H1 (cell line): ENCODE measurements around the gene BRCA1.

Source experiments
- BCL11A ChIP-seq, 2 experiments: IDR thresholded peaks; one replicate each; pipeline ENCODE4 v1.6.1; 2011; ENCODE audit warnings: low read depth in 2 of 2, low read length in 2 of 2, mild to moderate bottlenecking in 2 of 2
- CTCF ChIP-seq, 3 experiments: IDR thresholded peaks; 1 replicate in 2 of 3; 2 replicates in 1 of 3; pipeline versions ENCODE4 v1.5.1 to v1.6.1; 2011; ENCODE audit warnings: low read length in 3 of 3, mild to moderate bottlenecking in 3 of 3, inconsistent platforms in 2 of 3, low read depth in 1 of 3, moderate library complexity in 1 of 3; ENCODE audit not compliant: insufficient read depth in 1 of 3; ENCODE audit errors: control extremely low read depth in 1 of 3
- EP300 ChIP-seq, 2 experiments: IDR thresholded peaks; 1 replicate in 1 of 2; 2 replicates in 1 of 2; pipeline ENCODE4 v1.6.1; 2011 to 2012; ENCODE audit warnings: low read depth in 2 of 2, low read length in 2 of 2, mild to moderate bottlenecking in 2 of 2, borderline replicate concordance in 1 of 2, inconsistent platforms in 1 of 2, moderate library complexity in 1 of 2
- EZH2 ChIP-seq: fragments of 200-600 bp; sonication (generic); IDR thresholded peaks from 2 replicates; pipeline ENCODE4 v1.7.1; 2012; ENCODE audit warnings: low read depth, mild to moderate bottlenecking, moderate library complexity, low read length, inconsistent platforms; ENCODE audit not compliant: severe bottlenecking
- JUND ChIP-seq: IDR thresholded peaks from 2 replicates; pipeline ENCODE4 v1.6.1; 2011; ENCODE audit warnings: mild to moderate bottlenecking, improper control_type of control experiment, low read length
- KDM5A ChIP-seq: fragments of 200-600 bp; IDR thresholded peaks from 2 replicates; pipeline ENCODE4 v1.7.1; 2012; ENCODE audit warnings: mild to moderate bottlenecking, low read length, inconsistent platforms, mixed read lengths
- MAFK ChIP-seq: IDR thresholded peaks from 2 replicates; pipeline ENCODE4 v1.6.1; 2012; ENCODE audit warnings: low read depth, mild to moderate bottlenecking, improper control_type of control experiment, low read length
- MAX ChIP-seq: IDR thresholded peaks from 2 replicates; pipeline ENCODE4 v1.6.1; 2012; ENCODE audit warnings: inconsistent platforms
- NRF1 ChIP-seq: IDR thresholded peaks from 2 replicates; pipeline ENCODE4 v1.6.1; 2011; ENCODE audit warnings: mild to moderate bottlenecking, low read depth, low read length, improper control_type of control experiment
- POLR2A ChIP-seq, 2 experiments: IDR thresholded peaks; 1 replicate in 1 of 2; 2 replicates in 1 of 2; pipeline ENCODE4 v1.6.1; 2011; ENCODE audit warnings: low read depth in 2 of 2, low read length in 2 of 2, mild to moderate bottlenecking in 2 of 2; ENCODE audit errors: control extremely low read depth in 1 of 2
- POLR2AphosphoS5 ChIP-seq: IDR thresholded peaks from 2 replicates; pipeline ENCODE4 v1.6.1; 2011; ENCODE audit warnings: low read depth, low read length
- SIN3A ChIP-seq, 2 experiments: IDR thresholded peaks in 1 of 2; conservative IDR thresholded peaks in 1 of 2; 2 replicates each; pipeline ENCODE4 v1.6.1; 2011 to 2012; ENCODE audit warnings: low read length in 2 of 2, improper control_type of control experiment in 1 of 2, low read depth in 1 of 2, mild to moderate bottlenecking in 1 of 2
- SP1 ChIP-seq: IDR thresholded peaks from 2 replicates; pipeline ENCODE4 v1.6.1; 2011; ENCODE audit warnings: low read depth, low read length

DNA sequence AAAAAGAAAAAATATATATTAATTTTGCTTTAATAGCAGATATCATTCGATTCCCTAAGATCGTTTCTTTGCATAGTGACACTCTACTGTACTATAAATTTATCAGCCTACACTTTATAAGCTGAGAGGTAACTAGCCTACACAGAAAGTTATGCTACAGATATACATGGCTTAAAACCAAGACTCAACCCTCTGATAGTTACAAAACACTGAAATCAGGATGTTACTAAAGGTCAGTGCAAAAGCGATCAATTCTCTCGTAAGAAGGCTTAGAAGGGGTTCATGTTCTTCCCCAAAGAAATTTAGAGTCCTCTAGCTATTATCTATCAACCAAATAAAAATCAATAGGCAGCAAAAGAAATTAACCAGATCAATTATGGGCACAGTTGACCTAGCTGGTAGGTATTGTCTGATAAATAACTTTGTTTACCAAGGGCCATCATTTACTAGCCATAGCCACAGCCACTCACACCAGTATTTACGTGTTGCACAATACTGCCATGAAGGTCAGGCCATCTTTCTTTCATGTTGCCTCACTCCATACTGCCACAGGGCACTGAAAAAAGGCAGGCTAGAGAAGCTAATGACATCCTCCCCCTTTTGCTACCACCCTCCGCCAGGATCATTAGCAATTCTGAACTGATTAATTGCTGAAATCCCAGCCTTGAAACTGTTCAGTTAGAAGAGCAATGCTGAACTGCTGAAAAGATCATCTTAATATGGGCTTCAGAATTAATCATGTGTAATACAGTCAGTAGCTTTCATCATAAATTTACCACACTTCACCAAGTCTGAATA, 56.4 kb downstream of the BRCA1 start:
- TF ChIP-seq POLR2AphosphoS5, result no peak
- no peak for TF ChIP-seq BCL11A (IDR thresholded peaks at IDR 0.05; ENCODE audit: low read depth in 2 of 2, low read length in 2 of 2)
- TF ChIP-seq JUND, result no peak
- TF ChIP-seq EP300 (IDR thresholded peaks at IDR 0.05; ENCODE audit: borderline replicate concordance in 1 of 2, low read depth in 2 of 2, low read length in 2 of 2), result no peak
- no peak for TF ChIP-seq EZH2
- no peak for TF ChIP-seq CTCF (IDR thresholded peaks at IDR 0.05; ENCODE audit: control extremely low read depth in 1 of 3, insufficient read depth in 1 of 3, low read depth in 1 of 3, low read length in 3 of 3)
- no peak for TF ChIP-seq SP1
- no peak for TF ChIP-seq POLR2A (IDR thresholded peaks at IDR 0.05; ENCODE audit: control extremely low read depth in 1 of 2, low read depth in 2 of 2, low read length in 2 of 2)
- no peak for TF ChIP-seq KDM5A
- no peak for TF ChIP-seq SIN3A (conservative IDR thresholded peaks at IDR 0.05 in 1 of 2, IDR thresholded peaks at IDR 0.05 in 1 of 2; ENCODE audit: low read depth in 1 of 2, low read length in 2 of 2)
- no peak for TF ChIP-seq MAX
- no peak for TF ChIP-seq MAFK
- no peak for TF ChIP-seq NRF1
